CD4-positive, alpha-beta T cell treated with Interleukin-17A for 1 hour (primary cell): Measurements from ENCODE around the gene NEO1.

Experiments
- DNase-seq: peaks from one replicate; pipeline ENCODE4 v3.0.0-alpha.2; 2020

Gene NEO1

GRCh38 chr15:73030122-73030679 is 22.1 kb upstream of the NEO1 start:
- DNase-seq: no peak

- DNase-seq: no peak
These were observed 20.6 kb upstream of the NEO1 start for GRCh38 chr15:73031648-73032047.

GRCh38 chr15:73033611-73034010 is 18.7 kb upstream of the NEO1 start:
- no peak for DNase-seq

- DNase-seq: no peak
These were observed 18.0 kb upstream of the NEO1 start for GRCh38 chr15:73034221-73034620.

GRCh38 chr15:73035221-73035620 is 17.0 kb upstream of the NEO1 start:
- DNase-seq: no peak

DNA sequence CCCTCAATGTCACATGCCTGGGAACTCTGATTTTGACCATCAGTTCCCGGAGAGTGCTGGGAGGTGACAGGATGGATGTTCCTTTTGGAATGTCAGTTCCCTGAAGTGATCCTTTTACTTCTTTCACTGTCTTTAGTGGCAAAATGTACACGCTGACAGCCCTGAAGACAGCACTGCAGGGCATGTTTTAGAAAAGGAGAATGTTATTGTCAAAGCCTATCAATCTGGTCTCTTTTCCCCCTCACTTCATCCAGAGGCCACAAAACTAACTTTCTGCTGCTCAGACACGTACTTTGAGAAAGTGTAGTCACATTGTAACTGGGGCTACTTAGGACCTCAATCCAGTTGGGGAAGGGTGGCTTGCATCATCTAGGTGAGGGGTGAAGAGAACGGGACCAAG is 14.0 kb upstream of the NEO1 start:
- DNase-seq: no peak

DNA sequence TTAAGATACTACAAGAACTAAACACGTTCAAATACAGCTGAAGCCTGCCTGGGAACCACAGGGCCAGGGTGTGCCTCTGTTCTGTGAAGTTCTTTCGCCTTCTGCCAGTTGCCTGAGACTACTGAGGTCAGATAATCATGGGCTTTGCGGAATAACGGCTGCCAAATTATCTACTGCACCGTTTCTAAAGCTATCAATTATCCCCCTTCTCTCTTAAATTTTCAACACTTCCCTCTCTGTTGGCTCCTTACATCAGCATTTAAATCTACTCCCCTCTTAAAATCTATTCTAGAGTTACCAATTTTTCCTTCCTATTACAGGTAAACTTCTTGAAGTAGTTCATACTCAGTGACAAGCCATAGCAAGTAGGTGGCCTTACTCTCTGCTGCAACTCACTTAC is 6.2 kb upstream of the NEO1 start:
- no peak for DNase-seq

- DNase-seq: no peak
These were observed 4.4 kb upstream of the NEO1 start for GRCh38 chr15:73047882-73048281.

DNA sequence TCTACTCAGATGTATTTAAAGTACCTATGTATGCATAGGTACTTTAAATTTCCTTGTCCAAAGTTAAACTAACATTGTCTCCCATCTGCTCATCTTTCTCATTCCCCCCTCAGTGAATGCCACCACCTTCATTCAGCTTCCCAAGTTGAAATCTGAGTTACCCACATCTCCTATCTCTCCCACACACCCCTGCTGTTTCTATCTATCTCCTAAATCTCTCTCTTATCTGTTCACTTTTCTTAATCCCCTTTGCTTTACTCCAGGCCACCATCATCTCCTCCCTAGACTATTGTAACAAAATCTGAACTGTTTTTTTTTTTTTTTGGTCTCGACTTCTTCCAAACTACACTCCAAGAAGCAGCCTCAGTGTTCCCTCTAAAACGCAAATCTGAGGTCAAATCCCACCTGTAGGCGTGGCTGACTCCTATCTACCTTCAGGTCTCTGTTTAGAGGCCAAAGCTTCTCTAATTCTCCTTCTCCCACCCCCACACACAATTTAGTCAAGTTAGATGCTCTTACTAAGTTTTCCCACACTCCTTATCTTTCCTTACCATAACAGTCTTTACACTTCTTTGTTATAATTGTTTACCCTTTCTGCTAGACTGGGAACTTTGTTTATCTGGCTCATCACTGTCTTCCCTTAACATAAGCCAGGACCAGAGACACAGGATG is 3.5 kb upstream of the NEO1 start:
- no peak for DNase-seq

- DNase-seq: no peak
These were observed 2.6 kb upstream of the NEO1 start for GRCh38 chr15:73049564-73050215.

DNA sequence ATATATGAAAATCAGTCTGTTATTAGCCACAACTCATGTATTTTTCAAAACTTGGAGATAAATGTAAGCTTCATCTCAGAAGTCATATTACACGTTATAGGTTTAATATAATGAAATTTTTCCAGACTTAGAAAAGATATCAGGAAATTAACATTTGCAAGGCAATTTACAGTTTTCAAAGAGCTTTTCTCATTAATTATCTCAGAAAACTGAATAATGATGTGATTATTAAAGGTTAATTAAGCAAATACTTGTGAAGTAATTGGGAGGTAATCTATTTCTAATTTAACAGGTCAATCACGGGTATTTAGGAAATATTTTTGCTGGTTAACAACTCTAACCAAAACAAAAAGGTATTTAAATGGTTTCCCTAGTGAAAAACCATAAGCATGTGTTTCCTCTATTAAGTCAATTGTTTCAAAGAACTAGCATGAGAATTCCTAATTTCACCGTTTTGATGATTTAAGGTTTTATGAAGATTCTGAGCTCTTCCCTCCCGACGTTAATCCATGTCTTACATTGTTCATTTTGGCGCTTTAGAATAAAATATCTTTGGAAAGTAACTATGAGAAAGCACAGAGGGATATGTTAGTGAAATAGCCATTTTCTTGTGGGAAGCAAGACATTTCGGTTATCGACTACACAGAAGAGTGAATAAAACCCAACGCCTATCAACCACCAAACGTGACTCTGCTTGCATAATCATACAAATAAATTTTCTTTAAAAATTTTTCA is 1.5 kb upstream of the NEO1 start:
- no peak for DNase-seq

GRCh38 chr15:73051391-73051806 is 864 bp upstream of the NEO1 start:
- no peak for DNase-seq

DNA sequence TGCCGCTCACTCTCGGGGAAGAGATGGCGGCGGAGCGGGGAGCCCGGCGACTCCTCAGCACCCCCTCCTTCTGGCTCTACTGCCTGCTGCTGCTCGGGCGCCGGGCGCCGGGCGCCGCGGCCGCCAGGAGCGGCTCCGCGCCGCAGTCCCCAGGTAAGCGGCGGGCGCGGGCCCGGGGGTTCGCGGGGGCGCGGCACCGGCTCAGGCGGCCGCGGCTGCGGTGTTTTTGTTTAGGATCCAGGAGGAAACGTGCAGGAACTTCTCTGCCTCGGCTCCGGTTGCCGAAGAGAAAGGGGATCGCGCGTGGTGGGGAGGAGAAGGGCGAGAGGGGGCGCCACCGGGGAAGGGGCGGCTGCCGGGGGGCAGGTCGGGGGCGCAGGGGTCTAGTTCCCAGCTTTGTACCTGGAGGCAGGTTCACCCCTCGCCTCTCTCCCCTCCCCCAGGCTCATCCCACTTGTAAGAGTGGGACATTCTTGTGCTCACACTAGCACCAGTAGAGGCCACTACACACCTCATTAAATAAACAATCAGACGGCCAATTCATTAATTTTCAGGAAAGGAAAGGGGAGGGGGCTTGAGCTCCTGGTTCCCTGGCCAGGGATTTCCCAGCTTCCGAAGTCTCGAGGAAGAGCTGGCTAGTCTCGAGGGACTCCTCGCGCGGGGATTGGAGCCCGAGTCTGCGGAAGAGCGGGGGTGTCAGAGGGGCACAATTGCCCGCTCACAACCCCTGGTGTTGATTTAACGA is 562 bp downstream of the NEO1 start:
- DNase-seq: peak; percentile 40

DNA sequence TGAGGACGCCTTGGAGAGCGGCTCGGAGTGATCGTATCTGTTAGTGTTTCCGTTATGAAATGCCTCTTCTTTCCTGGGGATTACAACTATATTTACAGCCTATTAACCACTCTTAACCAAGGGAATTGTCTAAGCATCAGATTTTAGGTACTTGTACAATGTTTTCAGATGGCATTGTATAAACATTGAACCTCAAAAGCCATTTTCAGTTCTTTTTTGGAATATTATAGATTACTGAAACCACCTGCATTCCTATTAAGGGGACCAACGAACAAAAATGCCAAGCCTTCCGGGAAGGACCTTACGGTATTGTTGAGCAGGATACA is 1.1 kb downstream of the NEO1 start:
- no peak for DNase-seq

DNA sequence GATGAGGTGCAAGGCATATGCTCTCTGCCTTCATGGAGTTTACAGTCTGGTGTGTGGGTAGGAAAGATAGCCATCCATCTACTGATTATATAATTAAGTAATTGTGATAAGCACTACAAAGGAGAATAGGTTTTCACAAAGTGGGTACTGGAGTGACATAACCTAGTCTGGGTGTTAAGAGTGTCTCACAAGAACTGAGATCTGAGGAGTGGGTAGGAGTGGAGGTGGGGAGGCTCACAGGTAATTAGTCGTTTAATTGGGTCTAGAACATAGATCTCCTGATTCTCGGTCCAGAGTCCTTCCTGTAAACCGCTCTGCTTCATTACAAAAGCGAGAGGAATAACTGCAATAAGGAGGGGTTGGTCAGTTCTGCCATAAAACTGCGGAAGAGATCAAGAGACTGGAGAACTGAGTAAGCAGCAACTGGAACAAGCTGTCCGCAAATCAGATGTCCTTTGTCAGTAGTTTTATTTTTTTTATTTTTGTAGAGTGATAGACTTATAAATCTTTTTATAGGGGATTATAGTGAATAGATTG is 2.2 kb downstream of the NEO1 start:
- DNase-seq: no peak

GRCh38 chr15:73056460-73056859 is 4.2 kb downstream of the NEO1 start:
- DNase-seq: no peak

GRCh38 chr15:73058437-73058836 is 6.2 kb downstream of the NEO1 start:
- no peak for DNase-seq

DNA sequence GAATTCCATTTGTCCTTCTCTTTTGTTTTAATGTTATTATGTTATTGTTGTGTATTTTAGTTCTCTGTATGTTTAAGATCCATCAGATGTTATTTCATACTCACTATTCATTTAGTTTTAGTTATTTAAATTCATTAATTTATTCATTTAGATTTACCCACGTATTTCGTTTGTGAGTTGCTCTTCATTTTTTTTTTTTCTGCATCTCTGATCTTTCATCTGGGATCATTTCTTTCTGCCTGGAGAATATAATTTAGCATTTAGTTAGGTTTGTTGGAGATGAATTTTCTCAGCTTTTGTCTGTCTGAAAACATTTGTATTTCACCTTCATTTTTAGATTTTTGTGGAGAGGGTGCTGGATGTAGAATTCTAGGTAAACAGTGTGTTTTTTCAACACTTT is 12.9 kb downstream of the NEO1 start:
- no peak for DNase-seq

- no peak for DNase-seq
These were observed 16.8 kb downstream of the NEO1 start for GRCh38 chr15:73069109-73069508.

- no peak for DNase-seq
These were observed 20.6 kb downstream of the NEO1 start for GRCh38 chr15:73072894-73073293.

DNA sequence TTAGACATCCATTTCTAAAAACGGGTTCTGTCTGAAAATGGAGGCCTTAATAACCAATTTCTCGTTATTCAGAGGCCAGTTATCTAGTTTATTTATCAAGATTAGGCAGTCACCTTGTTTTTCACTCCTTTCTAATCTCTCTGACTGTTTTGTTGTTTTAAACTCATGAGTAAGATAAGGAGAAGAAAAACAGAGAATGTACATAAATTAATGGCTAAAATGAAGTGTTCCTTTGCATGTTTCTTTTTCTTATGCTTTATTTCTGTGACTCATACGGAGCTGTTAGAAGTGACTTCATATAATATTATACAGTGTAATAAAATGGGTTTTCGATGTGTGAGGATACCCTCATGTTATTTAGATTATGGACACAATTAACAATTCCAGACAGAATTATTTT is 22.0 kb downstream of the NEO1 start:
- DNase-seq: no peak

GRCh38 chr15:73075160-73075859 is 23.0 kb downstream of the NEO1 start:
- DNase-seq: no peak
